Mesendoderm (in vitro differentiated cells): ENCODE measurements around the gene GAK.

ENCODE experiments used
- DNase-seq: peaks from one replicate; pipeline ENCODE4 v3.0.0; 2013
- H2AK5ac ChIP-seq: 2 replicates; pipeline ENCODE4 v1.6.1; 2013; ENCODE audit warnings: low read length, inconsistent platforms
- H2BK120ac ChIP-seq: 2 replicates; pipeline ENCODE4 v1.6.1; 2013; ENCODE audit warnings: low read depth, mild to moderate bottlenecking, low read length, moderate library complexity, mixed read lengths
- H2BK15ac ChIP-seq: replicated peaks from 2 replicates; pipeline ENCODE4 v1.6.1; 2013; ENCODE audit warnings: low read depth, mild to moderate bottlenecking, moderate library complexity
- H2BK5ac ChIP-seq: 2 replicates; pipeline ENCODE4 v1.6.1; 2013; ENCODE audit warnings: low read length, inconsistent platforms
- H3K18ac ChIP-seq: 2 replicates; pipeline ENCODE4 v1.6.1; 2013; ENCODE audit warnings: mild to moderate bottlenecking, low read length, mixed read lengths
- H3K23ac ChIP-seq: one replicate; pipeline ENCODE4 v1.6.1; 2013; ENCODE audit warnings: low read length
- H3K27ac ChIP-seq: 2 replicates; pipeline ENCODE4 v1.5.1; 2013; ENCODE audit warnings: low read depth, mild to moderate bottlenecking, inconsistent platforms, low read length, moderate library complexity
- H3K27me3 ChIP-seq: 2 replicates; pipeline ENCODE4 v1.6.1; 2013; ENCODE audit warnings: low read length, control low read depth, mild to moderate bottlenecking, inconsistent platforms; ENCODE audit not compliant: insufficient read depth, poor library complexity
- H3K36me3 ChIP-seq: 2 replicates; pipeline ENCODE4 v1.6.1; 2013; ENCODE audit warnings: low read length, inconsistent platforms; ENCODE audit not compliant: control insufficient read depth, insufficient read depth
- H3K4ac ChIP-seq: one replicate; pipeline ENCODE4 v1.6.1; 2013; ENCODE audit warnings: low read depth, mild to moderate bottlenecking, low read length, moderate library complexity
- H3K4me1 ChIP-seq: 2 replicates; pipeline ENCODE4 v1.6.1; 2013; ENCODE audit warnings: low read depth, low read length, inconsistent platforms; ENCODE audit not compliant: control insufficient read depth
- H3K4me2 ChIP-seq: 2 replicates; pipeline ENCODE4 v1.6.1; 2013; ENCODE audit warnings: low read length
- H3K4me3 ChIP-seq: 2 replicates; pipeline ENCODE4 v1.5.1; 2013; ENCODE audit warnings: mild to moderate bottlenecking, low read length
- H3K56ac ChIP-seq: one replicate; pipeline ENCODE4 v1.6.1; 2013; ENCODE audit warnings: low read length
- H3K79me1 ChIP-seq: 2 replicates; pipeline ENCODE4 v1.6.1; 2013; ENCODE audit warnings: low read length, inconsistent platforms
- H3K79me2 ChIP-seq: 2 replicates; pipeline ENCODE4 v1.6.1; 2013; ENCODE audit warnings: mild to moderate bottlenecking, low read length; ENCODE audit not compliant: control insufficient read depth, insufficient read depth
- H3K9ac ChIP-seq: 2 replicates; pipeline ENCODE4 v1.6.1; 2013; ENCODE audit warnings: low read length, inconsistent platforms
- H4K5ac ChIP-seq: one replicate; pipeline ENCODE4 v1.6.1; 2013; ENCODE audit warnings: low read length
- H4K8ac ChIP-seq: one replicate; pipeline ENCODE4 v1.6.1; 2013; ENCODE audit warnings: low read depth, mild to moderate bottlenecking, control low read depth, low read length, moderate library complexity
- WGBS: extraction: QIAGEN DNeasy Blood & Tissue Kit; methylation state at CpG from one replicate; pipeline ENCODE4 v1.1.7; 2013; ENCODE audit warnings: low lambda C conversion rate, missing lambda C conversion rate; ENCODE audit not compliant: insufficient coverage; ENCODE audit errors: extremely low coverage; 5-methylcytosine and 5-hydroxymethylcytosine counted together

The GAK gene

DNA sequence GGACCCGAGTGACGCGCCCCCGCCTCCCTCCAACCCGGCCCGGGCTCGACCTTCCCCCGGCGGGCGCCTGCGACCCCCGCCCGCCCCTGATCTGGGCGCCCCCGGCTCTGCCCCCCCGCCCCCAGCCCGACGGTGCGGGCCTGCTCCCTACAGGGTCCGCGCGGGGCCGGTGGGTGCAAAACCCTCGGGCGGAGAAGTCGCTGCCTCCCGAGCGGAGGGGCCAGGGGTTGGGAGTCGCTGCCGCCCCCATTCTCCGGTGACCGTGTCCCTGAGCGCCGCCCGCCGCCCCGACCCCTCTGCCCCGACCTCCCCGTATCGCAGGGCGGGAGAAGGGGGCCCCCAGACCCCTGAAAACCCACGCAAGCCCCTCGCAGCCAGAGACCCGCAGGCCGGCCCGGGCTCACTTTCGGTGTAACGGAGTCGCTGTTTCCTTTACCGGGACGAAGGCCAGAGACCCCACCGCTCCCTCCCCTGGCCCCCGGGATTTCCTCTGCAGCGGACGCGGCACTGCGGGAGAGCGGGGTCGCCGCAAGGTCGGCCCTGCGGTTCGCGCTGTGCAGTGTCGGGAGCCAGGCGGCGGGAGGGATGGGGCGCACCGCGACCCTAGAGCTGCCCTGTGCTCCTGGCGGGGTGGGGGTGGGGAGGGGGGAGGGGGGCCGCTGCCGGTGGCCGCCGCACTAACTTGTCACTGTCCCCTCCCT, 105.5 kb downstream of the GAK start:
- Histone ChIP-seq H3K4me1 (no peaks in the 10 kb centered on the region), H3K79me2 (no peaks in the 10 kb centered on the region), H2BK15ac (no peak overlapping the region), H2BK120ac (no peak overlapping the region), H3K36me3 (no peaks in the 10 kb centered on the region), H2BK5ac (no peak overlapping the region), H3K79me1 (no peaks in the 10 kb centered on the region), H3K27me3 (peaks cover 20% of the 10 kb centered on the region), H3K23ac (no peak overlapping the region), H3K18ac (no peak overlapping the region), H3K4me2 (peak overlapping the region; percentile 25), H3K27ac (no peak overlapping the region), H3K4ac (no peak overlapping the region), H3K56ac (no peak overlapping the region), H2AK5ac (no peak overlapping the region), H4K5ac (no peak overlapping the region), H3K9ac (no peak overlapping the region), H3K4me3 (no peak overlapping the region), H4K8ac (no peak overlapping the region)
- WGBS, result no CpG with 5 or more reads among the region's 75 CpGs
- DNase-seq, result no peak

- no peaks in the 10 kb centered on the region for H3K36me3 ChIP-seq
- H2BK120ac ChIP-seq, result no peak within 1 kb of the TSS
- peak; percentile 57 for DNase-seq
- no peak within 1 kb of the TSS for H4K8ac ChIP-seq
- no peak within 1 kb of the TSS for H3K4me3 ChIP-seq
- no peak within 1 kb of the TSS for H3K18ac ChIP-seq
- no peaks in the 10 kb centered on the region for H3K79me2 ChIP-seq
- H2BK5ac ChIP-seq, result no peak within 1 kb of the TSS
- H3K4me2 ChIP-seq, result peak within 1 kb of the TSS; percentile 25
- no peak within 1 kb of the TSS for H3K9ac ChIP-seq
- H3K27me3 ChIP-seq, result peaks cover 20% of the 10 kb centered on the region
- no peak within 1 kb of the TSS for H2BK15ac ChIP-seq
- H3K56ac ChIP-seq, result no peak within 1 kb of the TSS
- no peak within 1 kb of the TSS for H3K27ac ChIP-seq
- WGBS, result no CpG with 5 or more reads among the region's 61 CpGs
- no peak within 1 kb of the TSS for H3K4ac ChIP-seq
- no peaks in the 10 kb centered on the region for H3K79me1 ChIP-seq
- H3K4me1 ChIP-seq, result no peaks in the 10 kb centered on the region
- no peak within 1 kb of the TSS for H2AK5ac ChIP-seq
- no peak within 1 kb of the TSS for H4K5ac ChIP-seq
- no peak within 1 kb of the TSS for H3K23ac ChIP-seq
Observed at GRCh38 chr4:825971-826330, 106.2 kb downstream of the GAK start, which contains the start of gene CPLX1. Gene CPLX1, minus strand, starts transcription at chr4:826129. Its CDS starts 1,607 bp downstream, at chr4:824522.

- no peak for DNase-seq
- H3K27me3 ChIP-seq, result peaks cover 20% of the 10 kb centered on the region
Observed at GRCh38 chr4:825063-825970, 106.8 kb downstream of the GAK start.

DNA sequence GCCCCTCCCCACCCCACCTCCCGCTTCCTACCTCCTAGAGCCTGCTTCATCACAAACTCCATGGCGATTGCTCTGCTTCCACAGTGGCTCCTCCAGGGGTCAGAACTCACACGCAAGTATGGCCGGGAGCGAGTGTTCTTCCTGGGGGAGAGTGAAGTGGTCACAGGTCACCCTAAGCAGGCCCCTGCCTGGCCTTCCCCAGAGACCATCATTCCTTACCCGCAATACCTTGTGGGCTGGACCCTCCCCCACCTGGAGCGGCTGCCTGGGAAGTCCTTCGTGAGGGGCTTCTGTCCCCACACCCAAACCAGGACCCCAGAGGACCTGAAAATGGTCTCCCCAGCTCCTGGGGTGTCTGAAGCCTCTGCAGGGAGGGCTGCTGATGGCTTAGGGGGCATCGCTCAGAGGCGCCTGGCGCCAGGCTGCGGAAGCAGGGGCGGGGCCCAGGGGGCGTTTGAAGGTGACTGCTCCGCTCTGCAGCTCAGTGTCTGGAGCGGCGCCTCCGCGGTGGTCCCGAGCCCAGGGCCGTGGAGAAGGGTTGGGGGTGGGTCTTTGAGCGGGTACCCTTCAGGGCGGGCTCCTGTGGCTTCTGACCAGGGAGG, 107.6 kb downstream of the GAK start:
- no peak overlapping the region for H3K4me3 ChIP-seq
- no peak overlapping the region for H3K4me2 ChIP-seq
- H3K18ac ChIP-seq, result no peak overlapping the region

More at GRCh38 chr4:825063-825970, 106.8 kb downstream of the GAK start:
- no peak overlapping the region for H3K56ac ChIP-seq
- H3K4me2 ChIP-seq, result no peak overlapping the region
- H3K27ac ChIP-seq, result no peak overlapping the region
- no peak overlapping the region for H4K8ac ChIP-seq
- no peak overlapping the region for H3K4me3 ChIP-seq
- H3K18ac ChIP-seq, result no peak overlapping the region
- H3K79me1 ChIP-seq, result no peaks in the 10 kb centered on the region
- no peak overlapping the region for H3K4ac ChIP-seq
- H2BK15ac ChIP-seq, result no peak overlapping the region
- no peaks in the 10 kb centered on the region for H3K36me3 ChIP-seq
- WGBS, result no CpG with 5 or more reads among the region's 94 CpGs
- no peak overlapping the region for H2BK5ac ChIP-seq
- no peaks in the 10 kb centered on the region for H3K79me2 ChIP-seq
- H3K4me1 ChIP-seq, result no peaks in the 10 kb centered on the region
- no peak overlapping the region for H3K9ac ChIP-seq
- H2AK5ac ChIP-seq, result no peak overlapping the region
- H3K23ac ChIP-seq, result no peak overlapping the region
- no peak overlapping the region for H2BK120ac ChIP-seq
- H4K5ac ChIP-seq, result no peak overlapping the region

DNA sequence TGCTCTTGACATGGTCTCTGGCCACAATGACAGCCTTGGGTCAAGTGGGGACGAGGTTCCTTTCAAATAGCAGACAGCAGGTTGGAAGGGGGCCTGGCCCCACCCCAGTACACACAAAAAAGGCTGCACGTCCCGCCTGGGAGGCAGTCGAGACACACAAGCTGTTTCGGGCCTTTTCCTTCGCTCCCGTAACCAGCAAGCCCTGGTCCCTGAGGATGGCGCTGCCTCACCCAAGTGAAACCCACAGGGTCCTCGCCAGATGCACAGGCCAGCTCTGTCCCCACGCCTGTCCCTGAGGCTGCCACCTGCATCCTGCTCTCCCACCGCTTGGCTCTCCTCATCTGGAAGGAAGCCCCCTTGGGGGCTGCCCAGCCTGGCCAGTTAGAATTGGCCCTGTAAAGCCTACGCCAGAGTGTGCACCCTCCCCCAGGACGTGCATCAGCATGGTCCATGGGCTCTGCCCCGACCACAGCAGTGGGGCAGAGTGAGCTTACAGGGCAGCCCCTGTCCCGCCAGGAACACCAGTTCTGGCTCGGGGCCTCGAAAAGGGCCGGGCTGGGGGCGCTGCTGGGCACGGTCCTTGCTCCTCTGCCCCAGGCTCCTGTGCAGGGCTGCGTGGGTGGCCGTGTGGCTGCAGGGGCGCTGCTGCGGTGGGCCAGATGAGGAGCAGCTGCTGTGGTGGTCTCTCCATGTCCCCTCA, 108.2 kb downstream of the GAK start:
- H2BK5ac ChIP-seq, result no peak overlapping the region
- no peak overlapping the region for H4K5ac ChIP-seq
- no peak overlapping the region for H3K4me2 ChIP-seq
- H3K36me3 ChIP-seq, result no peaks in the 10 kb centered on the region
- no peaks in the 10 kb centered on the region for H3K4me1 ChIP-seq
- H4K8ac ChIP-seq, result no peak overlapping the region
- no peak overlapping the region for H2AK5ac ChIP-seq
- no peak overlapping the region for H2BK15ac ChIP-seq
- H3K27me3 ChIP-seq, result peaks cover 23% of the 10 kb centered on the region
- H2BK120ac ChIP-seq, result no peak overlapping the region
- DNase-seq, result no peak
- H3K18ac ChIP-seq, result no peak overlapping the region
- no peaks in the 10 kb centered on the region for H3K79me1 ChIP-seq
- H3K9ac ChIP-seq, result no peak overlapping the region
- no peak overlapping the region for H3K4me3 ChIP-seq
- no peak overlapping the region for H3K4ac ChIP-seq
- no CpG with 5 or more reads among the region's 24 CpGs for WGBS
- no peak overlapping the region for H3K27ac ChIP-seq
- no peak overlapping the region for H3K56ac ChIP-seq
- no peak overlapping the region for H3K23ac ChIP-seq
- H3K79me2 ChIP-seq, result no peaks in the 10 kb centered on the region

More for the DNA sequence above, 107.6 kb downstream of the GAK start:
- H3K27me3 ChIP-seq, result peaks cover 20% of the 10 kb centered on the region
- no peak overlapping the region for H4K5ac ChIP-seq
- no peak overlapping the region for H2AK5ac ChIP-seq
- WGBS, result no CpG with 5 or more reads among the region's 23 CpGs
- H3K4ac ChIP-seq, result no peak overlapping the region
- H3K27ac ChIP-seq, result no peak overlapping the region
- H3K79me2 ChIP-seq, result no peaks in the 10 kb centered on the region
- H3K36me3 ChIP-seq, result no peaks in the 10 kb centered on the region
- H2BK5ac ChIP-seq, result no peak overlapping the region
- H3K9ac ChIP-seq, result no peak overlapping the region
- H2BK15ac ChIP-seq, result no peak overlapping the region
- no peak overlapping the region for H3K56ac ChIP-seq
- no peak overlapping the region for H2BK120ac ChIP-seq
- H3K79me1 ChIP-seq, result no peaks in the 10 kb centered on the region
- H4K8ac ChIP-seq, result no peak overlapping the region
- H3K4me1 ChIP-seq, result no peaks in the 10 kb centered on the region
- no peak overlapping the region for H3K23ac ChIP-seq
- DNase-seq, result no peak
